PC-3 (cell line): Measurements from ENCODE around the gene TSPAN1.

Experiments used
- CTCF ChIP-seq: fragments of 300-600 bp; sonication (generic); conservative IDR thresholded peaks from 2 replicates; pipeline ENCODE4 v1.5.1; 2017; ENCODE audit warnings: antibody characterized with exemption, low read depth, mild to moderate bottlenecking, low read length
- EZH2 ChIP-seq: fragments of 300-600 bp; sonication (generic); IDR thresholded peaks from one replicate; pipeline ENCODE4 v1.6.1; 2017; ENCODE audit warnings: antibody characterized with exemption, mild to moderate bottlenecking, low read length; ENCODE audit not compliant: unreplicated experiment

- no peak for TF ChIP-seq CTCF
- TF ChIP-seq EZH2: no peak
Observed at GRCh38 chr1:46193984-46194570, 19.2 kb downstream of the TSPAN1 start.
